GM12878 (cell line): ENCODE measurements around the gene TFB1M. TPM values are rescaled to one million over a fixed set of nuclear protein-coding genes. Genes with fewer than 3 reads are reported as not detected.

Experiments
- ATAC-seq: fragments of 200-7000 bp; cut with Tn5 transposase; 3 replicates; pipeline ENCODE4 v1.9.1; 2020; ENCODE audit warnings: mild to moderate bottlenecking, moderate library complexity
- BruUV-seq: library from RNA; stranded (reverse); fragments of 400-500 nt; replicated peaks from 2 replicates; lab custom pipeline; 2021; lab: Mats Ljungman, UMichigan
- CTCF ChIA-PET: fragments of 300-600 bp; sonication (Branson Sonifier 250); formaldehyde crosslinking; extraction: SDS; loops from one replicate; lab custom pipeline; 2021; ENCODE audit warnings: inconsistent platforms; lab: Yijun Ruan, JAX
- POLR2A ChIA-PET: fragments of 350-600 bp; formaldehyde crosslinking; extraction: SDS; loops from one replicate; lab custom pipeline; 2021; ENCODE audit warnings: inconsistent platforms; lab: Charles Lee
- RAD21 ChIA-PET: fragments of 300-600 bp; sonication (Branson Sonifier 250); formaldehyde crosslinking; loops from one replicate; lab custom pipeline; 2023; ENCODE audit warnings: antibody characterized with exemption; ENCODE audit not compliant: unreplicated experiment; lab: Charles Lee
- SMC1A ChIA-PET: fragments of 300-600 bp; sonication (Branson Sonifier 250); formaldehyde crosslinking; loops from one replicate; lab custom pipeline; 2023; ENCODE audit not compliant: unreplicated experiment, uncharacterized antibody; lab: Charles Lee
- DNase-seq: peaks from one replicate; pipeline ENCODE4 v3.0.0-alpha.2; 2011; ENCODE audit warnings: low read depth, low spot score
- FAIRE-seq: peaks from 3 replicates; lab custom pipeline; 2011; peaks lifted over from hg19 to GRCh38; lab: Jason Lieb, UNC
- H2AFZ ChIP-seq: 2 replicates; pipeline ENCODE4 v1.6.0; 2011; ENCODE audit warnings: low read depth, low read length, control low read depth; ENCODE audit not compliant: control insufficient read depth
- H3K27ac ChIP-seq: 2 replicates; pipeline ENCODE4 v1.5.1; 2011; ENCODE audit warnings: control low read depth; ENCODE audit not compliant: control insufficient read depth, insufficient read depth
- H3K27me3 ChIP-seq, 2 experiments: replicated peaks in 1 of 2; 2 replicates each; pipeline versions ENCODE4 v1.6.0 to v1.6.1; 2011; ENCODE audit warnings: low read length in 1 of 2; ENCODE audit not compliant: control insufficient read depth in 2 of 2, insufficient read depth in 2 of 2
- H3K36me3 ChIP-seq, 2 experiments: 2 replicates each; pipeline ENCODE4 v1.5.1; 2011; ENCODE audit warnings: low read length in 1 of 2; ENCODE audit not compliant: control insufficient read depth in 2 of 2, insufficient read depth in 2 of 2
- H3K4me1 ChIP-seq: 2 replicates; pipeline ENCODE4 v1.6.1; 2011; ENCODE audit warnings: mild to moderate bottlenecking, low read length, moderate library complexity, mixed read lengths; ENCODE audit not compliant: control insufficient read depth, insufficient read depth
- H3K4me2 ChIP-seq: 2 replicates; pipeline ENCODE4 v1.6.0; 2011; ENCODE audit warnings: control low read depth; ENCODE audit not compliant: control insufficient read depth, insufficient read depth
- H3K4me3 ChIP-seq: fragments of 200-600 bp; sonication (generic); 2 replicates; pipeline ENCODE4 v1.5.1; 2016
- H3K79me2 ChIP-seq: 2 replicates; pipeline ENCODE4 v1.6.0; 2011; ENCODE audit warnings: low read length; ENCODE audit not compliant: control insufficient read depth, insufficient read depth
- H3K9ac ChIP-seq: 2 replicates; pipeline ENCODE4 v1.8.0; 2011; ENCODE audit warnings: low read length, control low read depth, mixed read lengths; ENCODE audit not compliant: control insufficient read depth, insufficient read depth
- H3K9me3 ChIP-seq: replicated peaks from 3 replicates; pipeline ENCODE4 v1.5.1; 2011; ENCODE audit warnings: mild to moderate bottlenecking, low read length; ENCODE audit not compliant: control insufficient read depth, insufficient read depth
- H4K20me1 ChIP-seq: 2 replicates; pipeline ENCODE4 v1.6.0; 2011; ENCODE audit not compliant: control insufficient read depth, insufficient read depth
- BMI1 ChIP-seq: fragments of 450-650 bp; IDR thresholded peaks from 2 replicates; pipeline ENCODE4 v1.6.1; 2016; ENCODE audit warnings: mild to moderate bottlenecking, moderate library complexity, borderline replicate concordance
- EGR1 ChIP-seq, 2 experiments: IDR thresholded peaks; 1 replicate in 1 of 2; 2 replicates in 1 of 2; pipeline ENCODE4 v1.6.1; 2011 to 2012; ENCODE audit warnings: low read depth in 2 of 2, low read length in 2 of 2, borderline replicate concordance in 1 of 2, mild to moderate bottlenecking in 1 of 2, moderate library complexity in 1 of 2
- JUNB ChIP-seq: IDR thresholded peaks from 2 replicates; pipeline ENCODE4 v1.6.1; 2016; ENCODE audit warnings: antibody characterized with exemption, mild to moderate bottlenecking
- MXI1 ChIP-seq: fragments of 150-350 bp; IDR thresholded peaks from 2 replicates; pipeline ENCODE4 v1.6.1; 2011; ENCODE audit warnings: low read depth, mild to moderate bottlenecking, inconsistent platforms, low read length, improper control_type of control experiment
- SRF ChIP-seq, 2 experiments: IDR thresholded peaks; 2 replicates each; pipeline ENCODE4 v1.6.1; 2011; ENCODE audit warnings: low read depth in 2 of 2, low read length in 2 of 2, mild to moderate bottlenecking in 1 of 2, moderate library complexity in 1 of 2
- ZBED1 ChIP-seq: IDR thresholded peaks from 2 replicates; pipeline ENCODE4 v1.6.1; 2016; ENCODE audit warnings: borderline replicate concordance
- WGBS: methylation state at CpG from one replicate; pipeline ENCODE4 v1.1.6; 2016; ENCODE audit warnings: low lambda C conversion rate; ENCODE audit not compliant: insufficient replicate concordance, insufficient coverage; ENCODE audit errors: missing lambda C conversion rate; 5-methylcytosine and 5-hydroxymethylcytosine counted together
- in situ Hi-C: fragments of 300-500 bp; cut with MboI; formaldehyde crosslinking; loops from 9 replicates; pipeline ENCODE4 v1.14.3; 2018; ENCODE audit warnings: mixed read lengths
- intact Hi-C: fragments of 100-400 bp; cut with micrococcal nuclease; formaldehyde crosslinking; loops from one replicate; pipeline ENCODE4 v1.14.2; 2022; ENCODE audit not compliant: unreplicated experiment
- polyA plus RNA-seq, 11 experiments: library from polyadenylated mRNA; depleted of rRNA in 4 of 11; unstranded in 6 of 11; stranded (reverse) in 5 of 11; fragments of >200 nt; fragmentation: Nextera tagmentation in 4 of 11; fragmentation: Illumina TruSeq in 1 of 11; extraction: Ambion mirVana in 4 of 11; extraction: Trizol in 1 of 11; gene quantifications; 1 replicate in 1 of 11; 2 replicates in 10 of 11; pipeline versions ENCODE4 v1.2.1 to v1.2.3, GENCODE V29; 2011 to 2016; ENCODE audit warnings: inconsistent platforms in 2 of 11, missing spikeins in 2 of 11, low read depth in 1 of 11
- total RNA-seq, 4 experiments: library from RNA; depleted of rRNA in 3 of 4; stranded (reverse); fragments of >200 nt in 3 of 4; fragmentation: Illumina TruSeq in 1 of 4; extraction: Trizol in 1 of 4; gene quantifications; 2 replicates each; pipeline versions ENCODE4 v1.2.1 to v1.2.3, GENCODE V29; 2013 to 2021
- TF ChIP-seq, protein P1 (sequence below): fragments of 450-650 bp; IDR thresholded peaks from 2 replicates; pipeline ENCODE4 v1.6.1; 2014; ENCODE audit warnings: mild to moderate bottlenecking
- TF ChIP-seq, protein P2 (sequence below): fragments of 150-350 bp; IDR thresholded peaks from 2 replicates; pipeline ENCODE4 v1.6.1; 2016; ENCODE audit warnings: low read depth, low read length
- TF ChIP-seq, protein P3 (sequence below): fragments of 450-650 bp; IDR thresholded peaks from 2 replicates; pipeline ENCODE4 v1.6.1; 2017; ENCODE audit warnings: mild to moderate bottlenecking, moderate library complexity
- TF ChIP-seq, protein P4 (sequence below): fragments of 450-650 bp; formaldehyde crosslinking; IDR thresholded peaks from 2 replicates; pipeline ENCODE4 v1.4.0; 2022; ENCODE audit warnings: mild to moderate bottlenecking, moderate library complexity

Gene TFB1M
- total and polyA plus RNA-seq, 10 of the 15 experiments (the other 5 are each of a cell fraction or from before 2014, with no cell fraction given) = 29.9 to 117 (median 41.3) TPM

DNA sequence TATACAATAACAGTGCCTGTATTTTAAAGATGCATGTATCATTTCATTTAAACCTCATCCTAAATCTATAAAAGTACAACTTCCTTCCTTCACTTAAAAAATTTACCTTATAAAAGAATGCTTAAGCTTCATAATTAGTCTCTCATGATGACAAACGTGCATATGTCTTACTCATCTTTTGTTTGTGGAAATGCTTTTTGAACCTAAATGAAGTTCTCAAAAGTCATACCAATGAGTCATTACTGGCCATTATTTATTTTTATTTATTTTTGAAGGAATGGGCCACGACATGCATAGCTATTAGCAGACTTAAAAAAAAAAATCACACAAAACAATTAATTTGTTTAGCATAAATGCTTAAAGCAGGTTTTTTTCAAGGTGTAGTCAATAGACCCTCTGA lies 3.7 kb downstream of the TFB1M start (continued):
- TF ChIP-seq, protein P1, sequence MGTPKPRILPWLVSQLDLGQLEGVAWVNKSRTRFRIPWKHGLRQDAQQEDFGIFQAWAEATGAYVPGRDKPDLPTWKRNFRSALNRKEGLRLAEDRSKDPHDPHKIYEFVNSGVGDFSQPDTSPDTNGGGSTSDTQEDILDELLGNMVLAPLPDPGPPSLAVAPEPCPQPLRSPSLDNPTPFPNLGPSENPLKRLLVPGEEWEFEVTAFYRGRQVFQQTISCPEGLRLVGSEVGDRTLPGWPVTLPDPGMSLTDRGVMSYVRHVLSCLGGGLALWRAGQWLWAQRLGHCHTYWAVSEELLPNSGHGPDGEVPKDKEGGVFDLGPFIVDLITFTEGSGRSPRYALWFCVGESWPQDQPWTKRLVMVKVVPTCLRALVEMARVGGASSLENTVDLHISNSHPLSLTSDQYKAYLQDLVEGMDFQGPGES = no peak
- TF ChIP-seq MXI1 (no peak), JUNB (no peak)
- TF ChIP-seq, protein P2, sequence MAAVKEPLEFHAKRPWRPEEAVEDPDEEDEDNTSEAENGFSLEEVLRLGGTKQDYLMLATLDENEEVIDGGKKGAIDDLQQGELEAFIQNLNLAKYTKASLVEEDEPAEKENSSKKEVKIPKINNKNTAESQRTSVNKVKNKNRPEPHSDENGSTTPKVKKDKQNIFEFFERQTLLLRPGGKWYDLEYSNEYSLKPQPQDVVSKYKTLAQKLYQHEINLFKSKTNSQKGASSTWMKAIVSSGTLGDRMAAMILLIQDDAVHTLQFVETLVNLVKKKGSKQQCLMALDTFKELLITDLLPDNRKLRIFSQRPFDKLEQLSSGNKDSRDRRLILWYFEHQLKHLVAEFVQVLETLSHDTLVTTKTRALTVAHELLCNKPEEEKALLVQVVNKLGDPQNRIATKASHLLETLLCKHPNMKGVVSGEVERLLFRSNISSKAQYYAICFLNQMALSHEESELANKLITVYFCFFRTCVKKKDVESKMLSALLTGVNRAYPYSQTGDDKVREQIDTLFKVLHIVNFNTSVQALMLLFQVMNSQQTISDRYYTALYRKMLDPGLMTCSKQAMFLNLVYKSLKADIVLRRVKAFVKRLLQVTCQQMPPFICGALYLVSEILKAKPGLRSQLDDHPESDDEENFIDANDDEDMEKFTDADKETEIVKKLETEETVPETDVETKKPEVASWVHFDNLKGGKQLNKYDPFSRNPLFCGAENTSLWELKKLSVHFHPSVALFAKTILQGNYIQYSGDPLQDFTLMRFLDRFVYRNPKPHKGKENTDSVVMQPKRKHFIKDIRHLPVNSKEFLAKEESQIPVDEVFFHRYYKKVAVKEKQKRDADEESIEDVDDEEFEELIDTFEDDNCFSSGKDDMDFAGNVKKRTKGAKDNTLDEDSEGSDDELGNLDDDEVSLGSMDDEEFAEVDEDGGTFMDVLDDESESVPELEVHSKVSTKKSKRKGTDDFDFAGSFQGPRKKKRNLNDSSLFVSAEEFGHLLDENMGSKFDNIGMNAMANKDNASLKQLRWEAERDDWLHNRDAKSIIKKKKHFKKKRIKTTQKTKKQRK = no peak

DNA sequence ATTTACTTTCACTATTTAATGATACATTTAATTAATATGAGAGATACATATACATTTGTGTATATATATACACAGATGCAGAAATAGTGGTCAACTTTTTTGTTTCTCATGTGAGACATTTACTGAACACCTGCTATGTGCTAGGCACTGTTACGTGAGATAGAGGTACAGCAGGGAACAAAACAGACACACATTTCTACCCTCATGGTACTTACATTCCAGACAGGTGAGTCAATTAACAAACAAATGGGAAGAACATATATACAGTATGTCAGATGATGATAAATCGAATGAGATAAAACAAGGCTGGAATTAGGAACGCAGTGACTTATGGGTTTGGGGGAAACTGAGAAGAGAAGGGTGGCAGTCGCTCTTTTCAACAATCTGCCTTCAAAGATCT lies 5.1 kb downstream of the TFB1M start:
- POLR2A ChIA-PET = no interaction called here
- peaks cover 0 to 14% of the 10 kb centered on the region in 2 experiments; a peak in 2 of 4 replicates for H3K36me3 ChIP-seq
- intact Hi-C loops = no loop called here
- WGBS = 100% methylated on average over 4 of the region's 4 CpGs
- H3K9ac ChIP-seq = no peak overlapping the region
- no peak overlapping the region for H3K27ac ChIP-seq
- no peak overlapping the region for H3K4me2 ChIP-seq
- H3K4me3 ChIP-seq = no peak overlapping the region
- no peaks in the 10 kb centered on the region; the same call in 2 of the 3 replicates for H3K9me3 ChIP-seq
- in situ Hi-C loops = no loop called here
- H4K20me1 ChIP-seq = no peaks in the 10 kb centered on the region
- no peaks in the 10 kb centered on the region for H3K4me1 ChIP-seq
- H2AFZ ChIP-seq = no peak overlapping the region
- ATAC-seq (no peak), DNase-seq (no peak), FAIRE-seq (no peak)
- BruUV-seq = no TSS peak
- SMC1A ChIA-PET = no interaction called here
- RAD21 ChIA-PET = no interaction called here
- H3K27me3 ChIP-seq = no peaks in the 10 kb centered on the region
- peaks cover 18% of the 10 kb centered on the region for H3K79me2 ChIP-seq
- CTCF ChIA-PET = interaction anchor here (1.7 kb wide), 1 partner anchor 21 kb away, joined by 6 read pairs; no protein-coding TSS in a partner anchor
- TF ChIP-seq, protein P3, sequence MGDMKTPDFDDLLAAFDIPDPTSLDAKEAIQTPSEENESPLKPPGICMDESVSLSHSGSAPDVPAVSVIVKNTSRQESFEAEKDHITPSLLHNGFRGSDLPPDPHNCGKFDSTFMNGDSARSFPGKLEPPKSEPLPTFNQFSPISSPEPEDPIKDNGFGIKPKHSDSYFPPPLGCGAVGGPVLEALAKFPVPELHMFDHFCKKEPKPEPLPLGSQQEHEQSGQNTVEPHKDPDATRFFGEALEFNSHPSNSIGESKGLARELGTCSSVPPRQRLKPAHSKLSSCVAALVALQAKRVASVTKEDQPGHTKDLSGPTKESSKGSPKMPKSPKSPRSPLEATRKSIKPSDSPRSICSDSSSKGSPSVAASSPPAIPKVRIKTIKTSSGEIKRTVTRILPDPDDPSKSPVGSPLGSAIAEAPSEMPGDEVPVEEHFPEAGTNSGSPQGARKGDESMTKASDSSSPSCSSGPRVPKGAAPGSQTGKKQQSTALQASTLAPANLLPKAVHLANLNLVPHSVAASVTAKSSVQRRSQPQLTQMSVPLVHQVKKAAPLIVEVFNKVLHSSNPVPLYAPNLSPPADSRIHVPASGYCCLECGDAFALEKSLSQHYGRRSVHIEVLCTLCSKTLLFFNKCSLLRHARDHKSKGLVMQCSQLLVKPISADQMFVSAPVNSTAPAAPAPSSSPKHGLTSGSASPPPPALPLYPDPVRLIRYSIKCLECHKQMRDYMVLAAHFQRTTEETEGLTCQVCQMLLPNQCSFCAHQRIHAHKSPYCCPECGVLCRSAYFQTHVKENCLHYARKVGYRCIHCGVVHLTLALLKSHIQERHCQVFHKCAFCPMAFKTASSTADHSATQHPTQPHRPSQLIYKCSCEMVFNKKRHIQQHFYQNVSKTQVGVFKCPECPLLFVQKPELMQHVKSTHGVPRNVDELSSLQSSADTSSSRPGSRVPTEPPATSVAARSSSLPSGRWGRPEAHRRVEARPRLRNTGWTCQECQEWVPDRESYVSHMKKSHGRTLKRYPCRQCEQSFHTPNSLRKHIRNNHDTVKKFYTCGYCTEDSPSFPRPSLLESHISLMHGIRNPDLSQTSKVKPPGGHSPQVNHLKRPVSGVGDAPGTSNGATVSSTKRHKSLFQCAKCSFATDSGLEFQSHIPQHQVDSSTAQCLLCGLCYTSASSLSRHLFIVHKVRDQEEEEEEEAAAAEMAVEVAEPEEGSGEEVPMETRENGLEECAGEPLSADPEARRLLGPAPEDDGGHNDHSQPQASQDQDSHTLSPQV = no peak
- TF ChIP-seq, protein P4, sequence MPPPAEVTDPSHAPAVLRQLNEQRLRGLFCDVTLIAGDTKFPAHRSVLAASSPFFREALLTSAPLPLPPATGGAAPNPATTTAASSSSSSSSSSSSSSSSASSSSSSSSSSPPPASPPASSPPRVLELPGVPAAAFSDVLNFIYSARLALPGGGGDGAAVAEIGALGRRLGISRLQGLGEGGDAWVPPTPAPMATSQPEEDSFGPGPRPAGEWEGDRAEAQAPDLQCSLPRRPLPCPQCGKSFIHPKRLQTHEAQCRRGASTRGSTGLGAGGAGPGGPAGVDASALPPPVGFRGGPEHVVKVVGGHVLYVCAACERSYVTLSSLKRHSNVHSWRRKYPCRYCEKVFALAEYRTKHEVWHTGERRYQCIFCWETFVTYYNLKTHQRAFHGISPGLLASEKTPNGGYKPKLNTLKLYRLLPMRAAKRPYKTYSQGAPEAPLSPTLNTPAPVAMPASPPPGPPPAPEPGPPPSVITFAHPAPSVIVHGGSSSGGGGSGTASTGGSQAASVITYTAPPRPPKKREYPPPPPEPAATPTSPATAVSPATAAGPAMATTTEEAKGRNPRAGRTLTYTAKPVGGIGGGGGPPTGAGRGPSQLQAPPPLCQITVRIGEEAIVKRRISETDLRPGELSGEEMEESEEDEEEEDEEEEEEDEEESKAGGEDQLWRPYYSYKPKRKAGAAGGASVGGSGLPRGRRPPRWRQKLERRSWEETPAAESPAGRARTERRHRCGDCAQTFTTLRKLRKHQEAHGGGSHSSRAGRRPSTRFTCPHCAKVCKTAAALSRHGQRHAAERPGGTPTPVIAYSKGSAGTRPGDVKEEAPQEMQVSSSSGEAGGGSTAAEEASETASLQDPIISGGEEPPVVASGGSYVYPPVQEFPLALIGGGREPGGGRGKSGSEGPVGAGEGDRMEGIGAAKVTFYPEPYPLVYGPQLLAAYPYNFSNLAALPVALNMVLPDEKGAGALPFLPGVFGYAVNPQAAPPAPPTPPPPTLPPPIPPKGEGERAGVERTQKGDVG (CRISPR knock-in tag) = no peak
- TF ChIP-seq EGR1 (IDR thresholded peaks at IDR 0.05; ENCODE audit: borderline replicate concordance in 1 of 2, low read depth in 2 of 2, low read length in 2 of 2) (no peak), SRF (IDR thresholded peaks at IDR 0.05; ENCODE audit: low read depth in 2 of 2, low read length in 2 of 2) (no peak), BMI1 (no peak), ZBED1 (no peak)
